ENCODE measurements around the gene ARL6IP4.
A peak's percentile ranks its signal among the peaks of the same experiment; 100 is the strongest.

The ARL6IP4 gene

DNA sequence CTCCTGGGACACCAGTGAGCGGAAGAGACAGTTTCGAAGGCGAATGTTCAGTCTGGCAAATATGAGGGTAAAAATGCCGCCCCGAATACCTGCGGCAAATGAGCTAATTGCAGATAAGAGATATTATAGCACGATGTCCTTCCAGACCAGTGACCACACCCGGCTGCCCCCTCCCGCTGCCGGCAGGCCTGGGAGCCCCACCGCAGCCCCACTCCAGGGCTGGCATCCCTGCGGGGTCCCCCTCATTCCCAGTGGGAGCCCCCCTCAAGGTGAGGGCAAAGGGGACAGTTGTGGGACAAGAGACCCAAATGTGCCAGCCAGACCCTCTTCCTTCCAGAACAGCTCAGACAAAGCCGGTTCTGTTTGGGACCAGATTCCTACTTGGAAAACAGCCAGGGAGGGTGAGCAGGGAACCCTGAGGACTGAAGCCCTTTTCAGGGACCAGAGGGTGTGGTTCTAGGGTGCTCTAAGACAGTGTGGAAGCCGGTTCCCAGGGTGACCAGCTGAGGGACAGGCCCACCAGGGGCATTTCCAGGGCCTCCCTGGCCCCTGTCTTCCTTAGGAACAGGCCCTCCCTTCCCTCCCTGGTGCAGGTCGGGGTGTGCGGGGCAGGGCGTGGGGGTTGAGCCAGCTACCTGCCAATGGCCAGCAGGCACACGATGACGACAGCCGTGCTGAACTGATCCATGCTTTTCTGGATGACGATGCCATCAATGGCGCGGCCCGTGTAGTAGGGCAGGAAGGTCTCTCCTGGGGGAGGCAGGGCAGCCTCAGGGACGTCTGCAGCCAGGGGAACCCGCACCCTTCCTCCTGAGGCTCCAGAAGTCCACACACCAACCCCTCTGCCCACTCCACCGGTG, 30.4 kb upstream of the ARL6IP4 start:
- no peak overlapping the region for H3K27ac Mint-ChIP-seq

DNA sequence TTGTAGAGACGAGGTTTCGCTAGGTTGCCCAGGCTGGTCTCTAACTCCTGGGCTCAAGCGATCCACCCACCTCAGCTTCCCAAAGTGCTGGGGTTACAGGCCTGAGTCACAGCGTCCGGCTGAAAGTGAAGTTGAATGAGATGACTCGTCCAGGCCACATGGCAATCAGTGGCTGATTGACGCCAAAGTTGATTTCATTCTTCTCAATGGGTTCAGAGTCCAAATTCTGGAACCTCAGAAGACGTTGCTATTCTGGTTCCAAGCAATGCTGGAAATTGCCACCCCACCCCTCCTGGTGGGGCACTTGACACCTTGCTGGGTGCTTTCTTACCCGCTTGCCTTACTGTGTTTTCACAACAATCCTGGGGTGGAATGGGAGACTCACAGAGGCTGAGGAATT, 29.1 kb upstream of the ARL6IP4 start:
- Mint-ChIP-seq H3K27ac (no peak overlapping the region), H3K4me3 (no peak overlapping the region), H3K4me1 (peaks cover 22% of the 10 kb centered on the region), H3K9me3 (no peaks in the 10 kb centered on the region), H3K27me3 (no peaks in the 10 kb centered on the region), H3K36me3 (no peaks in the 10 kb centered on the region)
- ATAC-seq (ENCODE audit: low read depth) (no peak), DNase-seq (ENCODE audit: low spot score in 2 of 2) (no peak)

More for the DNA sequence above, 30.4 kb upstream of the ARL6IP4 start:
- Mint-ChIP-seq H3K4me1 (peaks cover 29% of the 10 kb centered on the region), H3K9me3 (no peaks in the 10 kb centered on the region), H3K4me3 (no peak overlapping the region), H3K36me3 (no peaks in the 10 kb centered on the region), H3K27me3 (no peaks in the 10 kb centered on the region)
- ATAC-seq (ENCODE audit: low read depth) (no peak), DNase-seq (ENCODE audit: low spot score in 2 of 2) (no peak)

DNA sequence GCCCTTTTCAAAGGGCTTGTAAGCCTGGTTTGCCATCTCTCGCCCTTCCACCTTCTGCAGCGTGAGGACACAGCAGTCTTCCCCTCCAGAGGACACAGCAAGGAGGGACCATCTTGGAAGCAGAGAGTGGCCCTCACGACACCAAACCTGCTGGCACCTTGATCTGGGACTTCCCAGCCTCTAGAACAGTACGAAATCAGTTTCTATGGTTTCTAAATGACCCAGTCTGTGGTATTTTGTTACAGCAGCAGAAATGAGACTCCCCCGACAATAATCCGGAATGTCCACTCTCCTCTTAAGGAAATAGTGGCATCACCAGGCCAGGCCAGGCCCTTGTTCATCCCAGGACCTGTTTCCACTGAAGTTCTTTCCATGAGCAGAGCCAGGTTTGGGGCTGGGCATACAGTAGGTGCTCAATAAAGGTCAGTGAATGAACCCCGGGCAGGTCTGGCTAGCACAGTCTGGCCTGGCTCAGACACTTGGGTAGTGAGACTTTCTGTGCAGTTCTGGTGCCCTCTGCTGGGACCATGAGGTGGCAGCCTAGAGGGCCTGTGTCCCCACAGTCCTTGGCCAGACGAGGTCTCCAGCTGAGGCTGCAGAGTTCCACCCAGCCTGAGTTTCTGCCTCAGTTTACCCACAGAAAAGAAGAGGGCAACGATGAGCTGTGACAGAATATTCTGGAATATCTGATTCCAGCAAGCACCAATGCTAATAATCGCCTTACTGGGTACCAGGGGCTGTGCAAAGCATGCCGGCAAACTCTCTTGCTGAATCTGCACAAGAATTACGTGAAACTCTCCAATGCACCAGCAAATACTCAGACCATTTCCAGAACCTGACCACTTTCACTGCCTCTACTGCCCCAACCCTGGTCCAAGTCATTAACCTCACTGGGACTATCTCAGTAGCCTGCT, 28.2 kb upstream of the ARL6IP4 start:
- no peak overlapping the region for H3K4me3 Mint-ChIP-seq
- H3K4me1 Mint-ChIP-seq, result peaks cover 15% of the 10 kb centered on the region
- H3K36me3 Mint-ChIP-seq, result no peaks in the 10 kb centered on the region
- DNase-seq (ENCODE audit: low spot score in 2 of 2) (peak; percentile 75 to 76), ATAC-seq (ENCODE audit: low read depth) (peak; percentile 96)
- H3K9me3 Mint-ChIP-seq, result no peaks in the 10 kb centered on the region
- H3K27me3 Mint-ChIP-seq, result no peaks in the 10 kb centered on the region
- H3K27ac Mint-ChIP-seq, result no peak overlapping the region

DNA sequence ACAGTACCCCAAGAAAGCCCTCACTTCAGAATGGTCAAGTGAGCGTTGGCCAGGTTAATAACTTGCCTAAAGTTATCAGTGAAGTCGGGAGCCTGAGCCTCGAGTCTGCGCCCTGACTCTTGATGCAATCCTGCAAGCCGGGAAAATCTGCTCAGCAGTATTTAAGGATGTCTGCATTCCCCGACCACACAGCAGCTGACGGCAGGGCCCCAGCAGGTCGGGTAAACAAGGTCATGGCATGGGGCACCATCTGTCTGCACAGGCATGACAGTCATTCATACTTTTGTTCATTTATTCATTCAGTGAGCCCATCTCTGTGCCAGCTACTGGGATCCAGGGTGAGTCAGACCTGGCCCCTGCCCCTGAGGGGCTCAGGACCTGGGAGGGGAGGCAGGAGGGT, 25.3 kb upstream of the ARL6IP4 start:
- H3K27ac Mint-ChIP-seq, result no peak overlapping the region
- no peak for ATAC-seq (ENCODE audit: low read depth)
- peaks cover 10% of the 10 kb centered on the region for H3K4me1 Mint-ChIP-seq
- DNase-seq (ENCODE audit: low spot score in 2 of 2), result no peak
- H3K27me3 Mint-ChIP-seq, result no peaks in the 10 kb centered on the region
- no peak overlapping the region for H3K4me3 Mint-ChIP-seq
- H3K36me3 Mint-ChIP-seq, result no peaks in the 10 kb centered on the region
- no peaks in the 10 kb centered on the region for H3K9me3 Mint-ChIP-seq

DNA sequence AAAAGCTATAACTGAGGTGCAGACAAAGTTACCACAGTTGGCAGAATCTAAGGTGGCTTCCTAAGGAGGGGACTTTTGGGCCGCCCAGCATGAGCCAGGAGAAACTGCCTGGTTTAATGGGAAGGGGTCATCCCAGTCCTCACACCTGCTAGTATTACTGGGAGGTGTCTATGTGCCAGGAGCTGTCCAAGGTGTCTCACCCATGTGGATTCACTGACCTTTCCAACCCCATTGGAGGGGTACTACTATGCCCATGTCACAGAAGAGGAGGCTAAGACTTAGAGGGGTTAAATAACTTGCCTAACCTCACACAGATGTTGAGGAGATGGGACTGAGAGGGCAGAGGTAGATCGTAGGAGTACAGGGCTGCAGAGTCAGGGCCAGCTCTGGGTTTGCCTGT, 24.4 kb upstream of the ARL6IP4 start:
- no peaks in the 10 kb centered on the region for H3K36me3 Mint-ChIP-seq
- peaks cover 10% of the 10 kb centered on the region for H3K4me1 Mint-ChIP-seq
- no peaks in the 10 kb centered on the region for H3K9me3 Mint-ChIP-seq
- ATAC-seq (ENCODE audit: low read depth), result no peak
- H3K4me3 Mint-ChIP-seq, result no peak overlapping the region
- H3K27ac Mint-ChIP-seq, result no peak overlapping the region
- no peaks in the 10 kb centered on the region for H3K27me3 Mint-ChIP-seq
- DNase-seq (ENCODE audit: low spot score in 2 of 2), result no peak

DNA sequence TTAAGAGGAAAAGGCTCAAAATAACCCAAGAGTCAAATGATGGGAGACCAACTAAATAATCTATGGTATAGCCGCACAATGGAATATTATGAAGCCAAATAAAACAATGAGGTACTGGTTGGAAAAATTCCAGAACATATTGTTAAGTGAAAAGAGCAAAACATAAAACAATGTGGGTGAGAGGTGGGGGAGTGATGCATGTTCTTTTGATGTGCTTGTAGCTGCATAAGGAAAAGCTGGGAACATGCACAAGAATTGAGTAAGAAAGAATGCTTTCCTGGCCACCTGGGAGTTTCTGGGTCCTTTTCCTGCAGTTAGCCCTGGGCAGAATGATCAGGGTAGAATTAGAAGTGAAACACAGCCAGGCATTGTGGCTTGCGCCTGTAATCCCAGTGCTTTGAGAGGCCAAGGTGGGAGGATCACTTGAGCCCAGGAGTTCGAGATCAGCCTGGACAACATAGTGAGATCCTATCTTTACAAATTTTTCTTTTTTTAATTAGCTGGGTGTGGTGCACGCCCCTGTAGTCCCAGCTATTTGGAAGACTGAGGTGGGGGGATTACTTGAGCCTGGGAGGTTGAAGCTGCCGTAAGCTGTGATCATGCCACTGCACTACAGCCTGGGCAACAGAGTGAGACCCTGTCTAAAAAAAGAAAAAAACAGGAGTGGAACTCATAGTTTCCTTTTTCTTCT, 22.1 kb upstream of the ARL6IP4 start:
- Mint-ChIP-seq H3K4me3 (no peak overlapping the region), H3K27me3 (no peaks in the 10 kb centered on the region), H3K4me1 (no peaks in the 10 kb centered on the region), H3K36me3 (no peaks in the 10 kb centered on the region), H3K27ac (no peak overlapping the region), H3K9me3 (no peaks in the 10 kb centered on the region)
- no peak for ATAC-seq (ENCODE audit: low read depth)
- DNase-seq (ENCODE audit: low spot score in 2 of 2), result no peak

DNA sequence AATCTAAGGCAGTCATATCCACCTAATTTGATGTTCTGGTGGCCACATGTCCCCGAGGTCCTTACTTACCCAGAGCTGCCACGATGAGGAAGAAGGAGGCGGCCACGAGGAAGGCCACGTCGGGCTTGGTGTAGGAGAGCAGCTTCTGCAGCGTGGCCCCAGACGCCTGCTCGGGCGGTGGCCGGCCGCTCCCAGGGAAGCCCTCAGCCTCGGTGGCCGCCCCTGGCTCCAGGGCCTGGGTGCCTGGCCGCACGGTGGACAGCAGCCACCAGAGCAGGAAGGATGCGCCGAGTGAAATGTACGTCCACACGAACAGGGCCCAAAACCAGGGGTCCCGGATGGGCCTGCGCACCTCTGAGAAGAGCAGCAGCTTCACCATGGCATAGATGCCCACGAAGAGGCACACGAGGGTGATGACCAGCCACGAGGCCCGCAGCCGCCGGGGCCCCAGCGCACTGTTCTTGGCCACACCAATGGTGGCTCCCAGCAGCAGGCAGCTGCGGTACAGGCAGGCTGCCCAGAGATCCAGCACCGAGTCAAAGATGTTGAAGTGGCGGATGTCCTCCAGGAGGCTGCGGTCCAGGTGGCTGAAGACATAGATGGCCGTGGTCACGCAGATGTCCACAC, 20.8 kb upstream of the ARL6IP4 start:
- DNase-seq (ENCODE audit: low spot score in 2 of 2), result no peak
- ATAC-seq (ENCODE audit: low read depth), result no peak
- H3K4me3 Mint-ChIP-seq, result no peak overlapping the region
- no peaks in the 10 kb centered on the region for H3K4me1 Mint-ChIP-seq
- no peak overlapping the region for H3K27ac Mint-ChIP-seq
- no peaks in the 10 kb centered on the region for H3K9me3 Mint-ChIP-seq
- H3K27me3 Mint-ChIP-seq, result no peaks in the 10 kb centered on the region
- H3K36me3 Mint-ChIP-seq, result no peaks in the 10 kb centered on the region

DNA sequence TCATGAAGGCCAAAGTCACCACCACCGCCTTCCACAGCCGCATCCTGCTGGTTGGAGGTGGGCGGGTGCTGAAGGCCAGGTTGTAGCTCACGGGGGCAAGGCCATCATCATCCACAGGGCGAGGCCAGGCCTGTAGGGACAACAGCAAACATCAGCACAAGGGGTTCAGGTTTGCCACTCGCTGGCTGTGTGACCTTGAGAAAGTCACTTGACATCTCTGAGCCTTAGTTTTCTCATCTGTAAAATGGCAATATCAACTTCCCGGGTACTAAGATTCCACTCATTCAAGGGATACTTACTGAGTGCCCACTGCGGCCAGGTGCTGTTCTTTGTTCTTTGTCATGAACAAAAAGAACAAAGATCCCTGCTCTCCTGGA, 20.3 kb upstream of the ARL6IP4 start:
- ATAC-seq (ENCODE audit: low read depth) (no peak), DNase-seq (ENCODE audit: low spot score in 2 of 2) (no peak)
- Mint-ChIP-seq H3K4me3 (no peak overlapping the region), H3K9me3 (no peaks in the 10 kb centered on the region), H3K27ac (no peak overlapping the region), H3K36me3 (no peaks in the 10 kb centered on the region), H3K27me3 (no peaks in the 10 kb centered on the region), H3K4me1 (no peaks in the 10 kb centered on the region)

DNA sequence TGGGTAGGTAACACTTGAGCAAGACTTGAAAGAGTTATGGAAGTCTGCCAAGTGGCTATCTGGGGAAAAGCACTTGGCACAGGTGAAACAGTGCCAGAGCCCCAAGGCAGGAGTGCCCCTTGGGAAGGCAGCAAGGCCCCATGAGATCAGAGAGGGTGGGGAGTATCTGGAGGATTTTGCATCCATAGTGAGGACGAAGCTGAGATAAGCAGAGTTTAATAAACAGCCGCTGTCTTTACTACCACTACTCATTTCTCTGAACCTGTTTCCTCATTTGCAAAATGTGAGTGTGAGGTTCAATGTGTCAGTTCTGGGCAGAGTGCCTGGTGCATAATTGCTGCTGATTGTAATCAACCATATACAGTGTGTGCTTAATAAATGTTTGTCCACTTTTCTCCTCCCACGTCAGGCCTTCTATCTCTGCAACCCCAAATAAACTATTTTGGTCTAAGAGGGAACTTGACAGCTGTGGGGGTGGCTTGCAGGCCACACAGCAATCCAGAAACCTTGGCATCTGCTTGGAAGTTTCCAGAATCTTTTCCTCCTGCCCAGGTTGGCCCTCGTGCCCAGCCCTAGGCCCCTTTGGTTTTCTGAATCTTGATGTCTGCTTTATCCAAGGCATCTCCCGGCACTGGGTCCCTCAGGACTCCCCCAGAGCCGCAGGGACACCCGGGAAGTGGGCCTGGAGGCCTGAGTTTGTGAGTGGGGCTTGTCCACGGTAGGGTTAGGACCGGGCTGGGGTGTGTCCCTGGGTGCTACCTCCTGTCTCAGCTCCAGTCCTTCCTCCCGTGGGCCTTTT, 18.8 kb upstream of the ARL6IP4 start:
- H3K4me3 Mint-ChIP-seq, result no peak overlapping the region
- DNase-seq (ENCODE audit: low spot score in 2 of 2) (no peak), ATAC-seq (ENCODE audit: low read depth) (no peak)
- H3K9me3 Mint-ChIP-seq, result no peaks in the 10 kb centered on the region
- no peak overlapping the region for H3K27ac Mint-ChIP-seq
- H3K27me3 Mint-ChIP-seq, result no peaks in the 10 kb centered on the region
- H3K36me3 Mint-ChIP-seq, result no peaks in the 10 kb centered on the region
- H3K4me1 Mint-ChIP-seq, result peaks cover under 1% of the 10 kb centered on the region

DNA sequence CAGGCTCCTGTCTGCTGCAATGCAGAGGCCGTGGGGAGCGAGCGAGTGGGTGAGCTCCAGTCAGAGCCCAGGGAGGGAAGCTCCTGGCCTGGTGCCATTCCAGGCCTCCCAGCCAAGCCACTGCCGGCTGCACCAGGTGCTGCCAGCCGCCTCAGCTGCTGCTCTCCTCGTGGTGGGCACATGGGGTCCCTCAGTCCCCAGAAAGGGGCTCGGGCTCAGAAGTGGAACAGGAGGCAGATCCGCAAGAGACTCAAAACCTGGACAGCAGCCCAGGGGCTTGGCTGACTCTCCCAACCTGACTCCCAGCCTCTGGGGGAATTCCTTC, 16.6 kb upstream of the ARL6IP4 start:
- Mint-ChIP-seq H3K27me3 (no peaks in the 10 kb centered on the region), H3K9me3 (no peaks in the 10 kb centered on the region), H3K27ac (no peak overlapping the region), H3K4me3 (no peak overlapping the region), H3K36me3 (no peaks in the 10 kb centered on the region), H3K4me1 (peaks cover 4% of the 10 kb centered on the region)
- ATAC-seq (ENCODE audit: low read depth), result no peak
- DNase-seq (ENCODE audit: low spot score in 2 of 2), result no peak

DNA sequence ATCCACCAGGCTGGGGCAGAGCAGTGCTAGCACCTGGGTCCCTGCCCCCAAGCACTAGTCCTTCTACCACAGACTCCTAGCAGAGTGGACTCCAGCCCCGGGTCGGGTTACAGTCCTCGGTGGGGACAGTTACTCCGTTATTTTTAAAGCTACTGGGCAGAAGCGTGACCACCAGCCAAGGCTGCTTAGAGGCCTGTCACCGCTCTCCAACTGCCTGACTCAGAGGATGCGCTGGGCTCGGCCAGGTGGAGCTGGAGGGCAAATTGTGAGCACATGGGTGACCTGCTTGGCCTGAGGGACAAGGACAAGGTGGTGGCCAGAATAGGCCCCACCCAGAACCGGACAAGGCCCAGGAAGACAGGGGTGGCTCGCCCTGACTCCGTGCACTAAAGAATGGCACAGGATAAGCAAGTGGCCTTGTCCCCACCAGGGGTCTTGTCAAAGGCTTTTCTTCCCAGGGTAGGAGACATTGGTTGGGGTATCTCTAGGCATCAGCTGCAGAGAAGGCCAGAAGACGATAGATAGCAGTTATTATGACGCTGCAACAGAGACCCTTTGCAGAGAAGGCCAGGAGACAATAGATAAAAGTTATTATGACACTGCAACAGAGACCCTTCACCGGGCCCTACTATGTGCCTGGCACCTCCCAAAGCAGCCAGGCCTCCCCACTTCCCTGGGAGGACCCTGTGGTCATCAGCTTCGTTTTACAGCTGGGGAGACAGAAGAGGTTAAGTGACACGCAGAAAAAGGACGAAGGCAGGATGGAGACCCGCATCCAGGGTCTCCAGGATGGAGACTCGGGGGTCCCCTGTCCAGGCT, 15.8 kb upstream of the ARL6IP4 start:
- no peaks in the 10 kb centered on the region for H3K9me3 Mint-ChIP-seq
- peak overlapping the region; percentile 59 for H3K4me3 Mint-ChIP-seq
- no peak for ATAC-seq (ENCODE audit: low read depth)
- H3K4me1 Mint-ChIP-seq, result peaks cover 5% of the 10 kb centered on the region
- H3K27me3 Mint-ChIP-seq, result no peaks in the 10 kb centered on the region
- H3K36me3 Mint-ChIP-seq, result no peaks in the 10 kb centered on the region
- no peak for DNase-seq (ENCODE audit: low spot score in 2 of 2)
- H3K27ac Mint-ChIP-seq, result no peak overlapping the region

DNA sequence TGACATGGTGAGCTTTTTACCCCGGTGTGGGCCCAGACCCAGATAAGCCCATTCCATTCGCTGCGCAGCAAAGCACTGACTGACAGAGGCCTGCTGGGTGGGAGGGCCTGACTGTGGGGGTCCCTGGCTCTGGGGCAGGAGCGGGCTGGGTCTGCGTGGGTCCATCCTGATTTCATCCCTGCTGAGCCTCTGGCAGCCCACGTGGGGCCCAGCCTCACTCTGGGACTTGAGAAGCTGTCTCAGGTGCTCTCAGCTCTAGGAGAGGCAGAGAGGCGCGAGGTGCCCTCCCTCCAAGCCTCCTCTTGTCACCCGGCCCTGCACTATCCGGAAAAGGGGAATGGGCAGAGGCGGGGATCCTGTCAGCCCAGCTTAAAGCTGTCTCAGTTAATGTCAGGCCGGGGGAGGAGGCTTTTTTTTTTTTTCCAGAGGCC, 15.1 kb upstream of the ARL6IP4 start:
- Mint-ChIP-seq H3K27ac (no peak overlapping the region), H3K27me3 (no peaks in the 10 kb centered on the region), H3K36me3 (no peaks in the 10 kb centered on the region), H3K9me3 (no peaks in the 10 kb centered on the region), H3K4me1 (peaks cover 6% of the 10 kb centered on the region), H3K4me3 (peak overlapping the region; percentile 37)
- no peak for ATAC-seq (ENCODE audit: low read depth)
- no peak for DNase-seq (ENCODE audit: low spot score in 2 of 2)

All from memory B cell (primary cell).